ENCODE measurements around the gene JPH4. TPM values are rescaled to one million over a fixed set of nuclear protein-coding genes. Genes with fewer than 3 reads are reported as not detected.

JPH4 gene
- total RNA-seq, 4 donors from 2014 or later, result 0.19 to 2.0 (median 1.2) TPM

- no peak for TF ChIP-seq CTCF (IDR thresholded peaks at IDR 0.05; ENCODE audit: low read depth)
Observed at GRCh38 chr14:23571701-23572523, 6.7 kb downstream of the JPH4 start.

- TF ChIP-seq CTCF (IDR thresholded peaks at IDR 0.05; ENCODE audit: low read depth), result no peak
Observed at GRCh38 chr14:23570806-23571483, 7.6 kb downstream of the JPH4 start.

GRCh38 chr14:23569443-23570151, 9.0 kb downstream of the JPH4 start:
- no peak for TF ChIP-seq CTCF (IDR thresholded peaks at IDR 0.05; ENCODE audit: low read depth)

GRCh38 chr14:23568600-23569331, 9.8 kb downstream of the JPH4 start:
- TF ChIP-seq CTCF (IDR thresholded peaks at IDR 0.05; ENCODE audit: low read depth), result no peak

- TF ChIP-seq CTCF (IDR thresholded peaks at IDR 0.05; ENCODE audit: low read depth), result no peak
Observed at GRCh38 chr14:23568021-23568599, 10.5 kb downstream of the JPH4 start.

- no peak for TF ChIP-seq CTCF (IDR thresholded peaks at IDR 0.05; ENCODE audit: low read depth)
Observed at GRCh38 chr14:23567186-23568020, 11.2 kb downstream of the JPH4 start, which contains the start of gene AP1G2. AP1G2 (minus strand) TSS chr14:23567791; CDS start chr14:23567314, 477 bp downstream.

Data from subcutaneous adipose tissue (tissue), 4 donors.